Pancreas (tissue), 10 donors: Measurements from ENCODE around the gene CCL13. TPM values are rescaled to one million over a fixed set of nuclear protein-coding genes. Genes with fewer than 3 reads are reported as not detected.

Experiments used
- ATAC-seq, 4 donors: fragments of 200-7000 bp; cut with Tn5 transposase; one replicate each; pipeline versions ENCODE4 v1.8.0 to v1.9.1; 2020; ENCODE audit warnings: mild to moderate bottlenecking in 4 of 4, moderate library complexity in 4 of 4
- DNase-seq, 6 donors: peaks; one replicate each; pipeline ENCODE4 v3.0.0-alpha.2; 2020
- FAIRE-seq: peaks from 2 replicates; lab custom pipeline; 2012; peaks lifted over from hg19 to GRCh38; lab: Jason Lieb, UNC
- H3K27ac ChIP-seq, 4 donors: fragments of 200-600 bp; sonication (generic); 1 replicate in 3 of 4; 2 replicates in 1 of 4; pipeline versions ENCODE4 v1.5.0 to v1.8.0; 2020
- H3K27me3 ChIP-seq, 4 donors: fragments of 200-600 bp; one replicate each; pipeline ENCODE4 v1.8.0; 2021
- H3K36me3 ChIP-seq, 3 donors: fragments of 200-600 bp; sonication (generic) in 1 of 3; one replicate each; pipeline versions ENCODE4 v1.5.0 to v1.8.0; 2020 to 2021
- H3K4me1 ChIP-seq, 3 donors: fragments of 200-600 bp; one replicate each; pipeline ENCODE4 v1.8.0; 2021
- H3K4me3 ChIP-seq, 4 donors: fragments of 200-600 bp; sonication (generic) in 2 of 4; one replicate each; pipeline versions ENCODE4 v1.5.0 to v1.8.0; 2020 to 2021
- H3K9me3 ChIP-seq, 4 donors: fragments of 200-600 bp; one replicate each; pipeline ENCODE4 v1.8.0; 2021
- CTCF ChIP-seq, 4 donors: fragments of 200-600 bp; sonication (generic) in 3 of 4; IDR thresholded peaks; one replicate each; pipeline versions ENCODE4 v1.5.0 to v1.8.0; 2021; ENCODE audit warnings: antibody characterized with exemption in 4 of 4
- WGBS, 2 donors: extraction: QIAGEN DNeasy Blood & Tissue Kit; methylation state at CpG; one replicate each; pipeline ENCODE4 v1.1.7; 2013; 5-methylcytosine and 5-hydroxymethylcytosine counted together
- intact Hi-C, 3 donors: fragments of 100-400 bp; cut with DNase I; formaldehyde crosslinking; loops; one replicate each; pipeline versions ENCODE4 v1.11.1 to v1.14.2; 2022
- polyA plus RNA-seq, 2 donors: library from polyadenylated mRNA; stranded (reverse); fragments of 200-250 nt; gene quantifications; one replicate each; pipeline ENCODE4 v1.2.3, GENCODE V29; 2013
- total RNA-seq, 6 donors: library from RNA; stranded (reverse); fragmentation: NEBNext Ultra II Directional in 4 of 6; extraction: Animal tissue kit (Norgen Biotek cat#: 25700) in 4 of 6; gene quantifications; one replicate each; pipeline versions ENCODE4 v1.2.1 to v1.2.4, GENCODE V29; 2021 to 2023
- donor health status: healthy with polysubstance abuse.
- donor health status: DM: no; HTN: no; CAD: no; lungs with moderate emphysema.
- donor health status: DM: no; HTN: no; CAD: no.
- donor health status: control.
- donor health status: control.
- donor health status: Bipolar disorder and iron deficiency.
- donor health status: DM: yes; HTN: yes; CAD: no.
- donor health status: DM: no; HTN: no; CAD: no.
- donor health status: DM: no; HTN: no; CAD: no.
- donor health status: DM: yes; HTN: yes; CAD: no.

The CCL13 gene
- total and polyA plus RNA-seq, 8 donors = 0.31 to 1.2 (median 0.84) TPM; not detected in 3

- ATAC-seq = no peak
- H3K27me3 ChIP-seq = no peaks in the 10 kb centered on the region
- no peaks in the 10 kb centered on the region for H3K36me3 ChIP-seq
- intact Hi-C loops = no loop called here
- H3K9me3 ChIP-seq = no peaks in the 10 kb centered on the region
- no peak overlapping the region for H3K27ac ChIP-seq
- H3K4me1 ChIP-seq = no peaks in the 10 kb centered on the region
- H3K4me3 ChIP-seq = no peak overlapping the region
- DNase-seq = no peak
- WGBS, 2 donors = 75% methylated on average over 1 of the region's 1 CpG
- TF ChIP-seq CTCF (IDR thresholded peaks at IDR 0.05) = no peak
- FAIRE-seq = no peak
These were observed 28.0 kb downstream of the CCL13 start for GRCh38 chr17:34384271-34384670.

DNA sequence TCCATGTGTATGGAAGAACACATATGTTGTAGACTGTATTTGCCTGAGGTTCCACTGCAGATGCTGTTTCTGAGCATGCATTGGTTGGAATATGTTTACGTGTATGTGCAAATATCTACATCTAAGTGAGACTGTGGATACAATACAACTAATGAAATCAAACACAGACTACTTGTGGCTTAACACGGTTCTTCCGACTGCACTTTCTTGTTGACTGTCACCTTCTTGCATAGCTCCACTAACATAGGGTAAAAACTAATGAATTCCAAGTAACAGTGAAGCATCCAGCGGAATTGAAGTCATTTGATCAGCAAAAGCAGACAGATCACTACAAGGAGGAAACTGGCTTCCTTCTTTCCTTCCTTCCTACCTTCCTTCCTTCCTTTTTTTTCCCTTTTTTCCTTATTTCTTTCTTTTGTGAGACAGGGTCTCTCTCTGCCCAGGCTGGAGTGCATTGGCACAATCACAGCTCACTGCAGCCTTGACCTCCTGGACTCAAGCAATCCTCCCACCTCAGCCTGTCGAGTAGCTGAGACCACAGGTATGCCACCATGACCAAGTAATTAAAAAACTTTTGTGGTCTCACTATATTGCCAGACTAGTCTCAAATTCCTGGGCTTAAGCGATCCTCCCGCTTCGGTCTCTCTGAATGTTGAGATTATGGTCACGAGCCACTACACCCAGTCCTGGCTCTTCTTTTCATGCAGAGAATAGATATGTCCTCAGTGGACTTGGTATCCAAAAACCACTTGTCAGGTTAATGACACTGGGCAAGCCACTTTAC is 28.7 kb downstream of the CCL13 start:
- FAIRE-seq (no peak), ATAC-seq (no peak), DNase-seq (no peak)
- no peak for TF ChIP-seq CTCF (IDR thresholded peaks at IDR 0.05)
- no peaks in the 10 kb centered on the region for H3K27me3 ChIP-seq
- H3K36me3 ChIP-seq = no peaks in the 10 kb centered on the region
- no peak overlapping the region for H3K27ac ChIP-seq
- H3K9me3 ChIP-seq = no peaks in the 10 kb centered on the region
- no peaks in the 10 kb centered on the region for H3K4me1 ChIP-seq
- WGBS, 2 donors = 55 to 60% methylated on average over 9 of the region's 9 CpGs
- no peak overlapping the region for H3K4me3 ChIP-seq
- intact Hi-C loops = no loop called here

GRCh38 chr17:34386343-34386696 is 30.0 kb downstream of the CCL13 start:
- Histone ChIP-seq H3K4me3 (no peak overlapping the region), H3K4me1 (no peaks in the 10 kb centered on the region), H3K27ac (no peak overlapping the region), H3K27me3 (no peaks in the 10 kb centered on the region), H3K9me3 (no peaks in the 10 kb centered on the region), H3K36me3 (no peaks in the 10 kb centered on the region)
- WGBS, 2 donors = 66 to 72% methylated on average over 5 of the region's 5 CpGs
- ATAC-seq = no peak
- TF ChIP-seq CTCF (IDR thresholded peaks at IDR 0.05) = no peak
- DNase-seq = no peak
- intact Hi-C loops = no loop called here
- FAIRE-seq = no peak

- intact Hi-C loops = no loop called here
- ATAC-seq (peak in 2 of 4 donors; percentile 40 to 54), FAIRE-seq (no peak), DNase-seq (no peak)
- no peak overlapping the region for H3K27ac ChIP-seq
- WGBS, 2 donors = 64 to 68% methylated on average over 5 of the region's 5 CpGs
- TF ChIP-seq CTCF (IDR thresholded peaks at IDR 0.05) = no peak
- H3K4me1 ChIP-seq = no peaks in the 10 kb centered on the region
- H3K4me3 ChIP-seq = no peak overlapping the region
- H3K36me3 ChIP-seq = no peaks in the 10 kb centered on the region
- H3K27me3 ChIP-seq = no peaks in the 10 kb centered on the region
- no peaks in the 10 kb centered on the region for H3K9me3 ChIP-seq
These were observed 30.6 kb downstream of the CCL13 start for GRCh38 chr17:34386697-34387550.
